HuH-7.5 (cell line): ENCODE results near the gene GABRB3.

ENCODE experiments used
- DNase-seq: peaks from one replicate; pipeline ENCODE4 v3.0.0; 2011; ENCODE audit warnings: low spot score

The GABRB3 gene

GRCh38 chr15:26676115-26676514 is 96.8 kb downstream of the GABRB3 start:
- DNase-seq, result no peak

- no peak for DNase-seq
Measured at GRCh38 chr15:26674467-26674866, 98.4 kb downstream of the GABRB3 start.

GRCh38 chr15:26673445-26673844 is 99.4 kb downstream of the GABRB3 start:
- no peak for DNase-seq

GRCh38 chr15:26670116-26670515 is 102.8 kb downstream of the GABRB3 start:
- DNase-seq, result no peak

GRCh38 chr15:26667222-26667988 is 105.5 kb downstream of the GABRB3 start:
- DNase-seq, result no peak

GRCh38 chr15:26665957-26666791 is 106.7 kb downstream of the GABRB3 start:
- DNase-seq, result no peak

GRCh38 chr15:26662283-26662682 is 110.6 kb downstream of the GABRB3 start:
- no peak for DNase-seq

GRCh38 chr15:26661748-26662147 is 111.1 kb downstream of the GABRB3 start:
- no peak for DNase-seq

- no peak for DNase-seq
Measured at GRCh38 chr15:26661107-26661506, 111.8 kb downstream of the GABRB3 start.

GRCh38 chr15:26660241-26660640 is 112.6 kb downstream of the GABRB3 start:
- no peak for DNase-seq

GRCh38 chr15:26658290-26658689 is 114.6 kb downstream of the GABRB3 start:
- no peak for DNase-seq

- DNase-seq, result no peak
Measured at GRCh38 chr15:26656080-26656479, 116.8 kb downstream of the GABRB3 start.

GRCh38 chr15:26651909-26652308 is 121.0 kb downstream of the GABRB3 start:
- no peak for DNase-seq

- no peak for DNase-seq
Measured at GRCh38 chr15:26648676-26649075, 124.2 kb downstream of the GABRB3 start.

GRCh38 chr15:26644948-26645347 is 127.9 kb downstream of the GABRB3 start:
- no peak for DNase-seq

- DNase-seq, result no peak
Measured at GRCh38 chr15:26641144-26641543, 131.7 kb downstream of the GABRB3 start.

- no peak for DNase-seq
Measured at GRCh38 chr15:26640601-26641000, 132.3 kb downstream of the GABRB3 start.

- no peak for DNase-seq
Measured at GRCh38 chr15:26639966-26640365, 132.9 kb downstream of the GABRB3 start.

GRCh38 chr15:26635614-26636013 is 137.3 kb downstream of the GABRB3 start:
- no peak for DNase-seq

GRCh38 chr15:26635105-26635504 is 137.8 kb downstream of the GABRB3 start:
- DNase-seq, result no peak

- no peak for DNase-seq
Measured at GRCh38 chr15:26634319-26634718, 138.5 kb downstream of the GABRB3 start.

- no peak for DNase-seq
Measured at GRCh38 chr15:26632500-26632899, 140.4 kb downstream of the GABRB3 start.

GRCh38 chr15:26631894-26632293 is 141.0 kb downstream of the GABRB3 start:
- no peak for DNase-seq
